ENCODE results near the gene TMEM87A.
"Not testable (repeated sequence)": the region's sequence is repeated elsewhere in the genome, so short reads cannot be mapped to it uniquely, and the experiment has no call there.

TMEM87A gene

GRCh38 chr15:42272939-42273899 lies at the start of gene TMEM87A, which contains the start of gene GANC:
Gene TMEM87A (minus strand): TSS chr15:42273433. CDS start chr15:42273398, 35 bp downstream.
Gene GANC (plus strand): TSS chr15:42273201. CDS start chr15:42274482, 1,281 bp downstream.
- DNase-seq (ENCODE audit: low spot score): peak; percentile 92

- DNase-seq (ENCODE audit: low spot score): peak; percentile 33
These were observed 46.0 kb upstream of the TMEM87A start for GRCh38 chr15:42319206-42319605.

DNA sequence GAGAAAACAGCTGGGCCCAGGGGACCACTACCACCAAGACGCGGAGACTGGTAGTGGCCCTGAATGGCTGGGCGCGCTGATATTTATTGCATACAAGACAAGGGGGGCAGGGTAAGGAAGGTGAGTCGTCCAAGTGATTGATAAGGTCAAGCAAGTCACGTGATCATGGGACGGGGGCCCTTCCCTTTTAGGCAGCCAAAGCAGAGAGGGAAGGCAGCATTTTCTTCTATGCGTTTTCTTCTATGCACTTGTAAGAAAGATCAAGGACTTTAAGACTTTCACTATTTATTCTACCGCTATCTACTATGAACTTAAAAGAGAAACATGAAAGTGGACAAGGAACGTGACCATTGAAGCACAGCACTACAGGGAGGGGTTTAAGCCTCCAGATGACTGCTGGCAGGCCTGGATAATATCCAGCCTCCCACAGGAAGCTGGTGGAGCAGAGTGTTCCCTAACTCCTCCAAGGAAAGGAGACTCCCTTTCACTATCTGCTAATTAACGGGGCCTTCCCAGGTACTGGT lies 43.1 kb upstream of the TMEM87A start:
- DNase-seq (ENCODE audit: low spot score): not testable (repeated sequence)

DNA sequence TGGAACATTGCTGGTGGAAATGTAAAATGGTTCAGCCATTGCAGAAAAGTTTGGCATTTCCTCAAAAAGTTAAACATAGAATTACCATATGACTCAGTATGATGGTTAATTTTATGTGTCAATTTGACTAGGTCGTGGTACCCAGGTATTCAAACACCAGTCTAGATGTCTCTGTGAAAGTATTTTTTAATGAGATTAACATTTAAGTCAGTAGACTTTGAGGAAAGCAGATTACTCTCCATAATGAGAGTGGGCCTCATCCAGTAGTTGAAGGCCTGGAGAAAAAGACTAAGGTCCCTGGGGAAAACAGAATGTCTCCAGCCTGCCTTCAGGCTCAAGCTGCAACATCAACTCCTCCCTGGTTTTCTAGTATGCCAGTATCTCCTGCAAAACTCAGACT lies 42.3 kb upstream of the TMEM87A start:
- no peak for DNase-seq (ENCODE audit: low spot score)

DNA sequence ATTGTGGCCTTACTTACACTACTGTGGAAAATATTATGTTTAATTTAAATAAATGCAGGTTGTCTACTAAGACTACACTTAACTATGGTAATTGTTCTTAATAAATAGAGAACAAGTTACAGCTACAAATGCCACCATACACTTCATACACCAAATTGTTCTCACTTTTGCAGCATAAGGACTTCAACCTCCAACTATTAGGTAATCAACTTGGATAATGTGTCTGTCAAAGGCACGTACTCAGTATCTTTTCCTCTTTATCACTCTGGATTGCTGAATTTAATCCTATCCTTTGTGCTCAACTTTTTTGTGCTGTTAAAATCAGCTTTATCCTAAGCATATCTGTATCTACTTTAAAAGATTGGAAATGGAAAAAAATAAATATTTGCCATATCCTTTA lies 41.6 kb upstream of the TMEM87A start:
- no peak for DNase-seq (ENCODE audit: low spot score)

DNA sequence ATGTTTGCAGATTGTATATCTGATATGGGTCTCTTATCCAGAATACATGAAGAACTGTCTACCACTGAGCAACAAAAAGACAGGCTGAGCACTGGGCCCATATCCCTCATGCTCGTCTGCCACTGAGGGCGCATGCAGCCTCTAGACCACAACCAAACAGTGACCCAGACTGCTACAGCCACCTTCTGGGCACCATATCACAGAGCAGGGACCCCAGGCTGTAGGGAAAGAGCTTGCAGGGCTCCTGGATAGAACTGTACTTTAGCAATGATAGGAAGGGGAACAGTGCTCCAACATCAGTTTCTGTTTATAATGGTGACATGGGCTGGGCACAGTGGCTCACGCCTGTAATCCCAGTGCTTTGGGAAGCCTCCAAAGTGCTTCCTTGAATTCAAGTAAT lies 40.2 kb upstream of the TMEM87A start:
- DNase-seq (ENCODE audit: low spot score): no peak

DNA sequence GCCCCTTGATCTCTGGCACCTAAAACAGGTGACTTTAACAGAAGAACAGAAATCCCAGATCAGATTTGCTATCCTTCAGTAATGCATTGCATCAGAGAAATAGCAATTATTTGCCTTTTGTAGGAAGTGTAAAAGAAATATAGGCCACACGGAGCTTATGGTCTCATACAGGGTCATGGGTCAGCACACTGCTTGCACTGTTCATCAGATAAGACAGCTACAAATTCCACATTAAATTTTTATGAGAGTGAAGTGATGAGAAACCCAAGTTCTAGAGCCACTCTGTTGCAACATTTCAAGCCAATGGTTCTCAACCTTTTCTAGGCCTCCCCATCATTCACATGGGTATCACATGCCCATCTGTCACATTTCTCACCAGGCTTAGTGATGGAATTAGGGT lies 33.4 kb upstream of the TMEM87A start:
- no peak for DNase-seq (ENCODE audit: low spot score)

DNA sequence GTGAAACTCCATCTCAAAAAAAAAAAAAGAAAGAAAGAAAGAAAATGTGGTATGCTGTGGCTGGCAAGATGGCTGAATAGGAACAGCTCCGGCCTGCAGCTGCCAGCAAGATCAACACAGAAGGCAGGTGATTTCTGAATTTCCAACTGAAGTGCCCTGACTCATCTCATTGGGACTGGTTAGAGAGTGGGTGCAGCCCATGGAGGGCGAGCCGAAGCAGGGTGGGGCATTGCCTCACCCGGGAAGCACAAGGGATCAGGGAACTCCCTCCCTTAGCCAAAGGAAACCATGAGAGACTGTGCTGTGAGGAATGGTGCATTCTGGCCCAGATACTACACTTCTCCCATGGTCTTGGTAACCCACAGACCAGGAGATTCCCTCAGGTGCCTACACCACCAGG lies 27.8 kb upstream of the TMEM87A start:
- not testable (repeated sequence) for DNase-seq (ENCODE audit: low spot score)

DNA sequence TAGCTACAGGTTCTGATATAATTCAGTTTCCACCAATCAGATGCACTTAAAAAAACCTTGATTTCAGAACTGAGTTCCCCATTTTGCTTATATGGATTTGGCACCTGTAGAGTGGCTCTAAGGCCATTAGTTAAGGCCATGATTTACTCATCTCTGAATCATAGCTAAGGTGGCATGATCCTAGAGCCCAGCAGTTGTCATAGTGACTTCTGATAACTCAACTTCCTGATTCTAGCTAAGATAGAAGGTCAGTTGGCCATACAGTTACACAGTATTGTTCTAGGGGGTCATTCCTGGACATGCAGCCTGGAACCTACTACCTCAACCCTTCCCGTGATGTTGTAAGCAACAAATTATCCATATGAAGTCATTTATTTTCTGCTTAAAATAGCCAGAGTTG lies 15.9 kb upstream of the TMEM87A start:
- DNase-seq (ENCODE audit: low spot score): no peak

DNA sequence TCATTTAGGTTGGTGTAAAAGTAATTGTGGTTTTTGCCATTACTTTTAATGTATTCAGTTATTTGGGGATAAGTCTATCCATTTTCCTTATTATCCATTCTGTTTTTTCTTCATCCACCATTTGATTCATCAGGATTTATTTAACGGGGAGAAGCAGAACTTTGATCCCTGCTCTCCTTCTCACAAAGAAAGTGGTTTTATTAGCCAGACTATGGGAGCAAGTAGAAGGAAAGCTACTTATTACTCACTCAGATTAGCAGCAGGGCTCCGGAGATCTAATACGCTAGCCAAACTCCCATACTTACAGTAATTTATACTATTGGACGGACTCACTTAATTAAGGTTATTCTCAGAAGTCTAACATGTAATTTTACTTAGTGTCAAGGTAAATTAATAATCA lies 14.7 kb upstream of the TMEM87A start:
- DNase-seq (ENCODE audit: low spot score): no peak

DNA sequence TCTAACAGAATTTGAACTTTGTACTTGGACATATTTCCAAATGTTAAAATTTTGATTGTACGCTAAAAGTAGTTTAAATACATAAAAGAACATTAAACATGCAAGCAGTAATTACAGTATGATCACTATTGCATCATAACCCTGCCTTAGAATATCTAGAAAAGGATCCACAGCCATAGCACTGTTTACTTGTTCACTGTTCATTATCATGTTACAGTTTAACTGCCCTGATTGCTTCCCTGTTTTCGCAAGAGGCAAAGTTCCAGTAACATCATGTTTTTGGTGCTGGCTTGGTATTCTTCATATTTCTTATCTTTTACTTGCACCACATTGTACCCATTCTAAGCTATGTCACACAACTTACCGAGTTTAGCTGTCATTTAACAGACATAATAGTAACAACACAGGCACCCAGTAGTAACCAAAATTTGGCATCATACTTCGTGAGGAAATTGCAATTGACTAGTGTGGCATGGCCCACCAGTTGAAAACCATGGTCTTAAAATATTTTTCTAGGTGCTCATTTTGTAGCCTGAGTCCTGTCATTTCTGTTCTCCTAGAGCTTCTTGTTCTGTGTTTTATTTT lies 13.3 kb upstream of the TMEM87A start:
- no peak for DNase-seq (ENCODE audit: low spot score)

GRCh38 chr15:42285034-42285433 lies 11.8 kb upstream of the TMEM87A start:
- DNase-seq (ENCODE audit: low spot score): no peak

GRCh38 chr15:42284551-42284950 lies 11.3 kb upstream of the TMEM87A start:
- DNase-seq (ENCODE audit: low spot score): no peak

GRCh38 chr15:42283671-42284070 lies 10.4 kb upstream of the TMEM87A start:
- no peak for DNase-seq (ENCODE audit: low spot score)

DNA sequence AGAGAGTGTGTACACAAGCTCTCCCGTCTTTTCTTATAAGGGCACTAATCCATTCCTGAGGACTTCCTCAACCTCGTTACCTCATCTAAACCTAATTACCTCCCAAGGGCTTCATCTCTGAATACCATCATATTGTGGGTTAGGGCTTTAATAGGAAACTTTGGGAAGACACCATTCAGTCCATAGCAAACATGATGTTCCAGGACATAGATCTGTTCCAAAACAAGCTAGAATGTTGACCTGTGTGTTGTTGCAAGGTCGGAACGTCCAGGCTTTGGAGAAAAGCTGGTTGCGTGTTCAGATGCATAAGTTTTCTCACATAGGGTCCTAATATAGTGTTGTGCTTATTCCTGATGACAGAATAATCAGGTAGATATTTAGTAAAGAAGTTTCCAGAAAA lies 9.7 kb upstream of the TMEM87A start:
- DNase-seq (ENCODE audit: low spot score): no peak

GRCh38 chr15:42282344-42282743 lies 9.1 kb upstream of the TMEM87A start:
- DNase-seq (ENCODE audit: low spot score): no peak

DNA sequence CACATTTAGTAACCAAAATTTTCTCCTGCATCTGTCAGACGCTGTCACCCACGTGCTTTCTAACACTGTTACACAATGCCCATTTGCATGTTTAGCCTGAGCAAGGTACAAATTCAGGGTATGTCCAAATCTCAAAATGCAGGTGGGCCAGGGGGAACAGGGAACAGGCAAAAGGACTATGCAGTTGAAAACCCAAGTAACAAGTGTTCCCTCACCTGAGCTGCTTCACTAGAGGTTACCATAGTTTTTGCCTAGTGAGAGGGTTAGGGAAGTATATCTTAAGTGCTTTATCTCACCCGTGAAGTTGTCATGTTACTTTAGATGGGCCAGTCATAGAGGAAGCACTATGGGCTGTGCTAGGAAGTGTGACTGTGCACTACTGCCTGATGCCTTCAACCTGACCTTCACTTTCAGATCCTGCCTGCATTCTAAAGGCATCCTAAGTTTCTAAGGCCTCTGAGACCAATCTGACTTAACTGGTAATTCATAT lies 6.0 kb upstream of the TMEM87A start:
- DNase-seq (ENCODE audit: low spot score): no peak

DNA sequence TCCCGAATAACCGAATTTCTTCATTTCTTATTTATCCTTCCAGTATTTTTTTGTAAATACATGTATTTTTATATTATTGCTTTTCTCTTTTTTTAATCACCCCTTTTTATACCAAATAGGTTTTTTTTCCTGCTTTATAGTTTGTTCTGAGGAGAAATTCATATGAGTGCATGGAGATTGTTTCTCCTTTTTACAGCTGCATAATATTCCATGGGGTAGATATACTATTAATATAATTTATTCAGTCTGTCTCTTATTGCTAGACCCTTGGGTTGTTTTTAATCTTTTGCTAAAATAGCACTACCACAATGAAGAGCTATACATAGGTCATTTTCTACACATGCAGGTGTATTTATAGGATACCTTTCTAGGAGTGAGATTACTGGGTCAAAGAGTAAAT lies 3.5 kb upstream of the TMEM87A start:
- DNase-seq (ENCODE audit: low spot score): no peak

DNA sequence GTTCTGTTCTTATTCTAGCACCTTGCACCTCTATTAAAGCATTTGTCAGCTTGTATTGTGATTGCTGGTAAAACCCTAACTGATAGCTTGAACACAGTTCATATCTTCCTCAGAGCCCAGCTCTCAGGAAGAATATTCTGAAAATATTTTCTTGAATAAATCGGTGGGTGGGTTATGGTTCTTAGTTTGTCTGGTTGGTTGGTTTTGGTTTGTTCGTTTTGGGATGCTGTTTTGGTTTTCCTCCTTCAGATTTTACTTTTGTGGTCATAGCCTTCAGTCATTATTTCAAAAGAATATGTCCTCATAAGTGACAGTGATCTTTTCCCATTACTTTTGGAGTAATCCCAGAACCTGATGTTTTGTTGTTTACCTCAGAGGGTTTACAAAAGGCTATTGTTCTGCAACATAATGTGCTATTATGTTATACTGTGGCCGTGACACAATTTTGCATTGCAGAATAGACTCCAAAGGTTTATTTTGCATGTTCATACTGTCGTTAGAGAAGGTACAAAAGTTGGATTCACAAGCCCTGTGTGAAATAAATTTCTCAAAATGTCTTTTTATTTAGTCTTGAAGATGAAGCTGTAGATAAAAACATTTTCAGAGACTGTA lies 2.7 kb upstream of the TMEM87A start:
- peak; percentile 13 for DNase-seq (ENCODE audit: low spot score)

- DNase-seq (ENCODE audit: low spot score): no peak
These were observed 1.4 kb upstream of the TMEM87A start for GRCh38 chr15:42274702-42274989.

GRCh38 chr15:42273900-42274701 lies 868 bp upstream of the TMEM87A start:
- DNase-seq (ENCODE audit: low spot score): peak; percentile 10

DNA sequence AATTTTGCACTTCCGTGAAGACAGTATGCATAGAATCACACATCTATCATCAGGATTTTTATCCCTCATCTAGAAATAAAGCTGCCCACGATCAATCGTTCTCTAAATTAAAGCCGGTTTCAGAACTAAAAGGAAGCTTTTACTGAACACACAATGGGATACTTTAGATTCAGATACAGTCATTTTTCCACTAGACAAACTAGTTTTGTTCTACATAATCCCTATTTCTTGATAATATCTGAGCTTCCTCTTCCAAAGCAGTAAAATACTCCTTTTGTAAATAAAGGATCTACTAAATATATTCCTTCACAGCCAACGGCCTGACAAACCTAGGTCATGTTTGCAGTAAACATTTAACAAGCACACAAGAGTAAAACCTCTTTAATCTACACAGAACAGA lies 2.2 kb downstream of the TMEM87A start:
- DNase-seq (ENCODE audit: low spot score): peak; percentile 42
